Activated gamma-delta T cell treated with Interleukin-2 at 50 U/mL for 16 hours (primary cell): Measurements from ENCODE around the gene SLC39A9.

Experiments
- DNase-seq: peaks from one replicate; pipeline ENCODE4 v3.0.0-alpha.2; 2020

SLC39A9 gene

GRCh38 chr14:69398053-69398817, at the start of gene SLC39A9, which contains the start of gene ERH:
TSS of gene SLC39A9 (plus strand) at chr14:69398692. CDS start at chr14:69399370, 678 bp downstream.
TSS of gene ERH (minus strand) at chr14:69398299. CDS start at chr14:69398233, 66 bp downstream.
- DNase-seq: peak; percentile 91

- DNase-seq: no peak
Measured at GRCh38 chr14:69349091-69349777, 49.3 kb upstream of the SLC39A9 start.

- DNase-seq: no peak
Measured at GRCh38 chr14:69350892-69351291, 47.6 kb upstream of the SLC39A9 start.

- no peak for DNase-seq
Measured at GRCh38 chr14:69351385-69351784, 47.1 kb upstream of the SLC39A9 start.

GRCh38 chr14:69351911-69352310, 46.6 kb upstream of the SLC39A9 start:
- DNase-seq: no peak

- no peak for DNase-seq
Measured at GRCh38 chr14:69353168-69353567, 45.3 kb upstream of the SLC39A9 start.

GRCh38 chr14:69354383-69355153, 43.9 kb upstream of the SLC39A9 start:
- peak; percentile 10 for DNase-seq

- DNase-seq: no peak
Measured at GRCh38 chr14:69355154-69355597, 43.3 kb upstream of the SLC39A9 start.

- DNase-seq: no peak
Measured at GRCh38 chr14:69355607-69356281, 42.7 kb upstream of the SLC39A9 start.

GRCh38 chr14:69356903-69357543, 41.5 kb upstream of the SLC39A9 start:
- no peak for DNase-seq

GRCh38 chr14:69357544-69358200, 40.8 kb upstream of the SLC39A9 start:
- DNase-seq: no peak

- no peak for DNase-seq
Measured at GRCh38 chr14:69358233-69358963, 40.1 kb upstream of the SLC39A9 start.

- no peak for DNase-seq
Measured at GRCh38 chr14:69358966-69359365, 39.5 kb upstream of the SLC39A9 start.

- no peak for DNase-seq
Measured at GRCh38 chr14:69360438-69361108, 37.9 kb upstream of the SLC39A9 start.

GRCh38 chr14:69363055-69363454, 35.4 kb upstream of the SLC39A9 start:
- DNase-seq: no peak

GRCh38 chr14:69363964-69364363, 34.5 kb upstream of the SLC39A9 start:
- no peak for DNase-seq

- DNase-seq: no peak
Measured at GRCh38 chr14:69364378-69364777, 34.1 kb upstream of the SLC39A9 start.

GRCh38 chr14:69366069-69366468, 32.4 kb upstream of the SLC39A9 start:
- DNase-seq: no peak

- no peak for DNase-seq
Measured at GRCh38 chr14:69366761-69367160, 31.7 kb upstream of the SLC39A9 start.

GRCh38 chr14:69368381-69368780, 30.1 kb upstream of the SLC39A9 start:
- DNase-seq: no peak
